ENCODE measurements around the gene GIMAP2.

GIMAP2 gene

GRCh38 chr7:150733482-150734095, 48.1 kb downstream of the GIMAP2 start:
- no peak for DNase-seq (ENCODE audit: low read depth in 2 of 2)

GRCh38 chr7:150734254-150734653, 48.7 kb downstream of the GIMAP2 start:
- no peak for DNase-seq (ENCODE audit: low read depth in 2 of 2)

- no peak for DNase-seq (ENCODE audit: low read depth in 2 of 2)
These were observed 50.3 kb downstream of the GIMAP2 start for GRCh38 chr7:150735596-150736358.

- DNase-seq (ENCODE audit: low read depth in 2 of 2): no peak
These were observed 51.4 kb downstream of the GIMAP2 start for GRCh38 chr7:150736864-150737263.

- no peak for DNase-seq (ENCODE audit: low read depth in 2 of 2)
These were observed 52.0 kb downstream of the GIMAP2 start, which contains the start of gene GIMAP5 for GRCh38 chr7:150737265-150738055. Gene GIMAP5, plus strand, starts transcription at chr7:150737418. Its CDS starts 3,467 bp downstream, at chr7:150740885.

GRCh38 chr7:150738092-150738491, 52.6 kb downstream of the GIMAP2 start:
- no peak for DNase-seq (ENCODE audit: low read depth in 2 of 2)

- DNase-seq (ENCODE audit: low read depth in 2 of 2): no peak
These were observed 53.1 kb downstream of the GIMAP2 start for GRCh38 chr7:150738591-150739001.

GRCh38 chr7:150739033-150739432, 53.5 kb downstream of the GIMAP2 start:
- DNase-seq (ENCODE audit: low read depth in 2 of 2): no peak

- DNase-seq (ENCODE audit: low read depth in 2 of 2): no peak
These were observed 54.5 kb downstream of the GIMAP2 start for GRCh38 chr7:150740053-150740452.

GRCh38 chr7:150742286-150742968, 56.9 kb downstream of the GIMAP2 start:
- no peak for DNase-seq (ENCODE audit: low read depth in 2 of 2)
